Stimulated activated CD4-positive, alpha-beta T cell treated with anti-CD3 and anti-CD28 coated beads, Interleukin-2, amount 100 ng/mL, for 4 hours (primary cell): ENCODE measurements around the gene VOPP1.
"Not testable (repeated sequence)": the region's sequence is repeated elsewhere in the genome, so short reads cannot be mapped to it uniquely, and the experiment has no call there.

Experiments
- DNase-seq: peaks from one replicate; pipeline ENCODE4 v3.0.0-alpha.2; 2020; ENCODE audit warnings: low read depth

VOPP1 gene

GRCh38 chr7:55572378-55573233 is at the start of gene VOPP1:
TSS of gene VOPP1 (minus strand) at chr7:55572502. CDS start at chr7:55572324, 178 bp downstream.
- DNase-seq: peak; percentile 39

GRCh38 chr7:55618913-55619312 is 46.6 kb upstream of the VOPP1 start:
- no peak for DNase-seq

- not testable (repeated sequence) for DNase-seq
Measured at GRCh38 chr7:55614365-55615064, 42.2 kb upstream of the VOPP1 start.

- not testable (repeated sequence) for DNase-seq
Measured at GRCh38 chr7:55609726-55610125, 37.4 kb upstream of the VOPP1 start.

- DNase-seq: not testable (repeated sequence)
Measured at GRCh38 chr7:55605661-55606060, 33.4 kb upstream of the VOPP1 start.

GRCh38 chr7:55597944-55598499 is 25.7 kb upstream of the VOPP1 start:
- DNase-seq: not testable (repeated sequence)

GRCh38 chr7:55597214-55597739 is 25.0 kb upstream of the VOPP1 start:
- not testable (repeated sequence) for DNase-seq

GRCh38 chr7:55595511-55595910 is 23.2 kb upstream of the VOPP1 start:
- DNase-seq: no peak

GRCh38 chr7:55594870-55595269 is 22.6 kb upstream of the VOPP1 start:
- DNase-seq: no peak

- DNase-seq: no peak
Measured at GRCh38 chr7:55594414-55594813, 22.1 kb upstream of the VOPP1 start.

GRCh38 chr7:55593515-55594318 is 21.4 kb upstream of the VOPP1 start:
- DNase-seq: peak; percentile 52

GRCh38 chr7:55593172-55593514 is 20.8 kb upstream of the VOPP1 start:
- DNase-seq: no peak

- DNase-seq: no peak
Measured at GRCh38 chr7:55592492-55592891, 20.2 kb upstream of the VOPP1 start.

GRCh38 chr7:55591282-55591931 is 19.1 kb upstream of the VOPP1 start:
- no peak for DNase-seq

- DNase-seq: no peak
Measured at GRCh38 chr7:55590517-55591281, 18.4 kb upstream of the VOPP1 start.

- no peak for DNase-seq
Measured at GRCh38 chr7:55589905-55590304, 17.6 kb upstream of the VOPP1 start.

- no peak for DNase-seq
Measured at GRCh38 chr7:55588976-55589604, 16.8 kb upstream of the VOPP1 start.

- no peak for DNase-seq
Measured at GRCh38 chr7:55588379-55588699, 16.0 kb upstream of the VOPP1 start.

GRCh38 chr7:55587687-55588378 is 15.5 kb upstream of the VOPP1 start:
- no peak for DNase-seq

GRCh38 chr7:55582656-55583055 is 10.4 kb upstream of the VOPP1 start:
- not testable (repeated sequence) for DNase-seq
